H9 (cell line): ENCODE data around the gene MTG2. TPM values are rescaled to one million over a fixed set of nuclear protein-coding genes. Genes with fewer than 3 reads are reported as not detected.

ENCODE experiments used
- DNase-seq: peaks from one replicate; pipeline ENCODE4 v3.0.0-alpha.2; 2017
- H2AFZ ChIP-seq: one replicate; pipeline ENCODE4 v1.6.1; 2013; ENCODE audit warnings: mild to moderate bottlenecking, low read length, control low read depth, moderate library complexity
- H2AK5ac ChIP-seq: 2 replicates; pipeline ENCODE4 v1.6.1; 2013; ENCODE audit warnings: low read length, control low read depth, mixed read lengths; ENCODE audit not compliant: insufficient read length
- H2BK120ac ChIP-seq: one replicate; pipeline ENCODE4 v1.6.1; 2013; ENCODE audit warnings: low read depth, mild to moderate bottlenecking, low read length, control low read depth, inconsistent platforms; ENCODE audit not compliant: poor library complexity, severe bottlenecking
- H2BK12ac ChIP-seq: 2 replicates; pipeline ENCODE4 v1.6.1; 2013; ENCODE audit warnings: low read length, control low read depth, mixed read lengths, low read depth; ENCODE audit not compliant: insufficient read length
- H2BK15ac ChIP-seq: 2 replicates; pipeline ENCODE4 v1.6.1; 2013; ENCODE audit warnings: low read depth, low read length, control low read depth
- H2BK20ac ChIP-seq: one replicate; pipeline ENCODE4 v1.6.1; 2013; ENCODE audit warnings: low read depth, mild to moderate bottlenecking, low read length, control low read depth, inconsistent platforms; ENCODE audit not compliant: poor library complexity, severe bottlenecking
- H2BK5ac ChIP-seq: 2 replicates; pipeline ENCODE4 v1.6.1; 2013; ENCODE audit warnings: low read length, control low read depth, mixed read lengths; ENCODE audit not compliant: insufficient read length
- H3K14ac ChIP-seq: 2 replicates; pipeline ENCODE4 v1.6.1; 2013; ENCODE audit warnings: low read length, control low read depth; ENCODE audit not compliant: insufficient read depth
- H3K18ac ChIP-seq: 2 replicates; pipeline ENCODE4 v1.6.1; 2013; ENCODE audit warnings: low read depth, mild to moderate bottlenecking, mixed read lengths, low read length, control low read depth; ENCODE audit not compliant: insufficient read length
- H3K23ac ChIP-seq: 2 replicates; pipeline ENCODE4 v1.6.1; 2013; ENCODE audit warnings: low read length, control low read depth, mixed read lengths, low read depth; ENCODE audit not compliant: insufficient read length
- H3K23me2 ChIP-seq: 2 replicates; pipeline ENCODE4 v1.6.1; 2013; ENCODE audit warnings: low read depth, mild to moderate bottlenecking, mixed read lengths, low read length, control low read depth; ENCODE audit not compliant: insufficient read length, poor library complexity, severe bottlenecking
- H3K27ac ChIP-seq: 2 replicates; pipeline ENCODE4 v1.5.1; 2013; ENCODE audit warnings: low read length, control low read depth, mixed read lengths, low read depth; ENCODE audit not compliant: insufficient read length
- H3K27me3 ChIP-seq: 2 replicates; pipeline ENCODE4 v1.6.1; 2013; ENCODE audit warnings: low read length, control low read depth, inconsistent platforms; ENCODE audit not compliant: insufficient read depth
- H3K4ac ChIP-seq: 2 replicates; pipeline ENCODE4 v1.6.1; 2013; ENCODE audit warnings: low read depth, mild to moderate bottlenecking, control low read depth, inconsistent platforms, low read length, moderate library complexity
- H3K4me1 ChIP-seq: 2 replicates; pipeline ENCODE4 v1.6.1; 2013; ENCODE audit warnings: low read length, control low read depth, inconsistent platforms; ENCODE audit not compliant: insufficient read depth
- H3K4me2 ChIP-seq: 2 replicates; pipeline ENCODE4 v1.6.1; 2013; ENCODE audit warnings: low read length, control low read depth, mixed read lengths; ENCODE audit not compliant: insufficient read length, insufficient read depth
- H3K56ac ChIP-seq: 2 replicates; pipeline ENCODE4 v1.6.1; 2013; ENCODE audit warnings: low read depth, mild to moderate bottlenecking, mixed read lengths, low read length, control low read depth; ENCODE audit not compliant: insufficient read length
- H3K79me1 ChIP-seq: 2 replicates; pipeline ENCODE4 v1.6.1; 2013; ENCODE audit warnings: low read depth, mild to moderate bottlenecking, moderate library complexity, low read length, control low read depth, inconsistent platforms; ENCODE audit not compliant: insufficient read depth, poor library complexity, severe bottlenecking
- H3K79me2 ChIP-seq: 2 replicates; pipeline ENCODE4 v1.6.1; 2013; ENCODE audit warnings: low read length, control low read depth, inconsistent platforms; ENCODE audit not compliant: insufficient read depth
- H3K9ac ChIP-seq: 2 replicates; pipeline ENCODE4 v1.6.1; 2013; ENCODE audit warnings: low read length, control low read depth, mixed read lengths; ENCODE audit not compliant: insufficient read length; ENCODE audit errors: extremely low read depth
- H3K9me3 ChIP-seq: one replicate; pipeline ENCODE4 v1.6.1; 2013; ENCODE audit warnings: low read depth, low read length, inconsistent platforms; ENCODE audit not compliant: control insufficient read depth
- H3T11ph ChIP-seq: one replicate; pipeline ENCODE4 v1.6.1; 2013; ENCODE audit warnings: mild to moderate bottlenecking, low read length, control low read depth, inconsistent platforms
- H4K20me1 ChIP-seq: one replicate; pipeline ENCODE4 v1.6.1; 2013; ENCODE audit not compliant: control insufficient read depth, insufficient read length, insufficient read depth
- H4K5ac ChIP-seq: 2 replicates; pipeline ENCODE4 v1.6.1; 2013; ENCODE audit warnings: low read depth, mild to moderate bottlenecking, mixed read lengths, low read length, control low read depth; ENCODE audit not compliant: insufficient read length
- H4K8ac ChIP-seq: replicated peaks from 2 replicates; pipeline ENCODE4 v1.6.1; 2013; ENCODE audit warnings: low read length, control low read depth, mixed read lengths, low read depth; ENCODE audit not compliant: insufficient read length
- H4K91ac ChIP-seq: 2 replicates; pipeline ENCODE4 v1.6.1; 2013; ENCODE audit warnings: low read depth, mild to moderate bottlenecking, moderate library complexity, mixed read lengths, low read length, control low read depth; ENCODE audit not compliant: insufficient read length
- H3K27ac Mint-ChIP-seq, 3 experiments: 2 replicates in 2 of 3; 3 replicates in 1 of 3; pipeline ENCODE4 v1.8.0; 2020 to 2021; ENCODE audit warnings: mixed read lengths in 3 of 3, mild to moderate bottlenecking in 1 of 3, moderate library complexity in 1 of 3
- H3K27me3 Mint-ChIP-seq: 2 replicates; pipeline ENCODE4 v1.8.0; 2021; ENCODE audit warnings: low read depth, mild to moderate bottlenecking, moderate library complexity, mixed read lengths
- H3K36me3 Mint-ChIP-seq, 3 experiments: 2 replicates in 2 of 3; 3 replicates in 1 of 3; pipeline ENCODE4 v1.8.0; 2020 to 2021; ENCODE audit warnings: low read depth in 3 of 3, mixed read lengths in 3 of 3; ENCODE audit not compliant: insufficient read depth in 1 of 3
- H3K4me1 Mint-ChIP-seq, 2 experiments: 2 replicates each; pipeline ENCODE4 v1.8.0; 2020; ENCODE audit warnings: mixed read lengths in 2 of 2
- H3K4me3 Mint-ChIP-seq, 2 experiments: 2 replicates in 1 of 2; 3 replicates in 1 of 2; pipeline ENCODE4 v1.8.0; 2020 to 2021; ENCODE audit warnings: mild to moderate bottlenecking in 2 of 2, mixed read lengths in 2 of 2, moderate library complexity in 1 of 2
- H3K9me3 Mint-ChIP-seq, 2 experiments: 2 replicates in 1 of 2; 3 replicates in 1 of 2; pipeline ENCODE4 v1.8.0; 2020; ENCODE audit warnings: mild to moderate bottlenecking in 2 of 2, mixed read lengths in 2 of 2, moderate library complexity in 1 of 2
- WGBS: extraction: QIAGEN DNeasy Blood & Tissue Kit; methylation state at CpG from one replicate; pipeline ENCODE4 v1.1.7; 2013; ENCODE audit warnings: missing lambda C conversion rate, low lambda C conversion rate, mixed read lengths; ENCODE audit not compliant: insufficient read length; ENCODE audit errors: extremely low coverage; 5-methylcytosine and 5-hydroxymethylcytosine counted together
- total RNA-seq: library from RNA; stranded (reverse); gene quantifications from 2 replicates; pipeline ENCODE4 v1.2.1, GENCODE V29; 2021
- TF ChIP-seq, protein P1 (sequence below): fragments of 200-600 bp; sonication (generic); conservative IDR thresholded peaks from 3 replicates; pipeline ENCODE4 v1.8.0; 2021; ENCODE audit warnings: antibody characterized with exemption, mild to moderate bottlenecking

The MTG2 gene
- total RNA-seq, 1 experiment from 2014 or later = 25.1 TPM

DNA sequence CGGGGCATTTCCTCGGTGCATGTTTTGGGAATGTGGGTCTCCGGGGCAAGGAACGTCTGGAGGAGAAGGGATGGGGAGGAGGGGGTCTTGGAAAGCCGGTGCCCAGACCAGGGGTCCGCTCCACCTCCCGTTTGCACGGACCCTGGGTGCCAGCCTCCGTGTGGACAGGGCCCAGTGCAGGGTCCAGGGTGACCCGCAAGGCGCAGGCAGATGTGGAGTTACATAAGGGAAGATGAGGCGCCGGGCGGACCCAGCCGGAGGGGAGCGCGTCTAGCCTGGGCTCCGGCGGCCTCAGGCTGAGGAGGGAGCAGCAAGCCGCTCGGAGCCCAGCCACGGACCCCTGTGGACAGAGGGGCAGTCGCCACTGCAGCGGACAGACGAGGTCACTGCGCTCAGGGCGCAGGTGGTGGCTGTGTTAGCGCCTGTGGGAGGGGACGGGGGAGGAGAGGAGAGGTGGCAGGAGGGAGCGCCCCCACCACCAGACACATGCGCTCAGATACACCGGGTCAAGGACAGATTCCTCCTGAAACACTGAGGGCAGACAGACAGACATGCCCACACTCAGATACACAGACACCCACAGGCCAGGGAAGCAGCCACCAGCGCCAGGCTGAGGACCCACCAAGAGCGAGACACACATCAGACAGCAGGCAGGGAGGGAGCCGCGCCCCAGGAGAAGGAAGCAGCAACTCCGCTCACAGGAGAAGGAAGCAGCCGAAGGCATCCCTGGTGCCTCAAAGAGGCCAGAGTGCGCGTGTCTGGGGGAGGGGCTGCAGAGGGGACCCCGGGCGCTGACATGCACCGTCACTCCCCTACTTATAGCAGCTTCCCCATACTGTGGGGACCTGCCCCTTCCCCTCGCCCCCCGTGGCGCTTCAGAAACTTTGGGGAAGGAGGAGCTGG lies 38.1 kb downstream of the MTG2 start:
- Histone ChIP-seq H3K23ac (no peak overlapping the region), H2AFZ (no peak overlapping the region), H4K8ac (no peak overlapping the region), H4K20me1 (no peaks in the 10 kb centered on the region), H3K14ac (no peak overlapping the region; the same call in 1 of the 2 replicates), H2BK5ac (no peak overlapping the region), H2BK20ac (no peak overlapping the region), H3K56ac (no peak overlapping the region), H3K4me2 (peak overlapping the region; percentile 84), H3K79me1 (no peaks in the 10 kb centered on the region), H2BK120ac (no peak overlapping the region), H2BK15ac (no peak overlapping the region), H3K23me2 (peaks cover 12% of the 10 kb centered on the region), H2BK12ac (no peak overlapping the region), H4K5ac (no peak overlapping the region), H3K9ac (no peak overlapping the region), H3T11ph (no peak overlapping the region), H3K9me3 (no peaks in the 10 kb centered on the region), H3K4ac (no peak overlapping the region), H3K27me3 (peaks cover 29% of the 10 kb centered on the region; the same call in 1 of the 2 replicates), H3K18ac (no peak overlapping the region), H4K91ac (no peak overlapping the region), H2AK5ac (no peak overlapping the region), H3K79me2 (no peaks in the 10 kb centered on the region), H3K4me1 (no peaks in the 10 kb centered on the region), H3K27ac (no peak overlapping the region)
- Mint-ChIP-seq H3K4me1 (peaks cover 14 to 23% of the 10 kb centered on the region in 2 experiments), H3K4me3 (peak overlapping the region; percentile 55 to 81), H3K36me3 (no peaks in the 10 kb centered on the region), H3K27ac (peak overlapping the region in 1 of 3 experiments; percentile 87; a peak in 1 of 7 replicates), H3K9me3 (no peaks in the 10 kb centered on the region), H3K27me3 (peaks cover 85% of the 10 kb centered on the region)
- DNase-seq = peak; percentile 49
- WGBS = no CpG with 5 or more reads among the region's 46 CpGs
- TF ChIP-seq, protein P1, sequence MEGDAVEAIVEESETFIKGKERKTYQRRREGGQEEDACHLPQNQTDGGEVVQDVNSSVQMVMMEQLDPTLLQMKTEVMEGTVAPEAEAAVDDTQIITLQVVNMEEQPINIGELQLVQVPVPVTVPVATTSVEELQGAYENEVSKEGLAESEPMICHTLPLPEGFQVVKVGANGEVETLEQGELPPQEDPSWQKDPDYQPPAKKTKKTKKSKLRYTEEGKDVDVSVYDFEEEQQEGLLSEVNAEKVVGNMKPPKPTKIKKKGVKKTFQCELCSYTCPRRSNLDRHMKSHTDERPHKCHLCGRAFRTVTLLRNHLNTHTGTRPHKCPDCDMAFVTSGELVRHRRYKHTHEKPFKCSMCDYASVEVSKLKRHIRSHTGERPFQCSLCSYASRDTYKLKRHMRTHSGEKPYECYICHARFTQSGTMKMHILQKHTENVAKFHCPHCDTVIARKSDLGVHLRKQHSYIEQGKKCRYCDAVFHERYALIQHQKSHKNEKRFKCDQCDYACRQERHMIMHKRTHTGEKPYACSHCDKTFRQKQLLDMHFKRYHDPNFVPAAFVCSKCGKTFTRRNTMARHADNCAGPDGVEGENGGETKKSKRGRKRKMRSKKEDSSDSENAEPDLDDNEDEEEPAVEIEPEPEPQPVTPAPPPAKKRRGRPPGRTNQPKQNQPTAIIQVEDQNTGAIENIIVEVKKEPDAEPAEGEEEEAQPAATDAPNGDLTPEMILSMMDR = no peak
